GM21825 (cell line): Measurements from ENCODE around the gene RUBCNL.
"Not testable (repeated sequence)": the region's sequence is repeated elsewhere in the genome, so short reads cannot be mapped to it uniquely, and the experiment has no call there.

Experiments used
- ATAC-seq: cut with Tn5 transposase; IDR thresholded peaks from one replicate; pipeline ENCODE4 v1.9.1; 2021; ENCODE audit warnings: mild to moderate bottlenecking, moderate library complexity; ENCODE audit not compliant: unreplicated experiment

Gene RUBCNL, protein sequence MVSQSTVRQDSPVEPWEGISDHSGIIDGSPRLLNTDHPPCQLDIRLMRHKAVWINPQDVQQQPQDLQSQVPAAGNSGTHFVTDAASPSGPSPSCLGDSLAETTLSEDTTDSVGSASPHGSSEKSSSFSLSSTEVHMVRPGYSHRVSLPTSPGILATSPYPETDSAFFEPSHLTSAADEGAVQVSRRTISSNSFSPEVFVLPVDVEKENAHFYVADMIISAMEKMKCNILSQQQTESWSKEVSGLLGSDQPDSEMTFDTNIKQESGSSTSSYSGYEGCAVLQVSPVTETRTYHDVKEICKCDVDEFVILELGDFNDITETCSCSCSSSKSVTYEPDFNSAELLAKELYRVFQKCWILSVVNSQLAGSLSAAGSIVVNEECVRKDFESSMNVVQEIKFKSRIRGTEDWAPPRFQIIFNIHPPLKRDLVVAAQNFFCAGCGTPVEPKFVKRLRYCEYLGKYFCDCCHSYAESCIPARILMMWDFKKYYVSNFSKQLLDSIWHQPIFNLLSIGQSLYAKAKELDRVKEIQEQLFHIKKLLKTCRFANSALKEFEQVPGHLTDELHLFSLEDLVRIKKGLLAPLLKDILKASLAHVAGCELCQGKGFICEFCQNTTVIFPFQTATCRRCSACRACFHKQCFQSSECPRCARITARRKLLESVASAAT

GRCh38 chr13:46387064-46387851 lies at the start of gene RUBCNL:
Gene RUBCNL (minus strand): TSS chr13:46387252. CDS start chr13:46372475, 14,777 bp downstream.
- ATAC-seq: no peak

DNA sequence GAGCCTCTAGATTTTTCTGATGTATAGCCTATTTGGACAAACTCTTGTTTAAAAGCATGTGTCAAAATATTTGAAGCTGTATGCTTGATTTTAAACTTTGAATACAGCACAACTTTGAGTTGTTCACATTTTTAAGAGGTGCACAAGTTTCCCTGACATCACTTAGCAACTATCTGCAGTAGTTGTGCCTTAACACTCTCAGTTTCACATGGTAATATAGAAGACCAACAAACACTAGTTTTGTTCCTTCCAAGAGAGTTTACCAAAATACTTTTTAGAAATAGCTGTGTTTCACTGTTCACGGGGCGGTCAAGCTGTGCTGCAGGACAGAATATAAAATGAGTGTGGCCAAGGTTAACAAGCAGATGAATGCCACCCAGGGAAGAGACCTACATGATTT lies 42.5 kb upstream of the RUBCNL start:
- ATAC-seq: not testable (repeated sequence)

DNA sequence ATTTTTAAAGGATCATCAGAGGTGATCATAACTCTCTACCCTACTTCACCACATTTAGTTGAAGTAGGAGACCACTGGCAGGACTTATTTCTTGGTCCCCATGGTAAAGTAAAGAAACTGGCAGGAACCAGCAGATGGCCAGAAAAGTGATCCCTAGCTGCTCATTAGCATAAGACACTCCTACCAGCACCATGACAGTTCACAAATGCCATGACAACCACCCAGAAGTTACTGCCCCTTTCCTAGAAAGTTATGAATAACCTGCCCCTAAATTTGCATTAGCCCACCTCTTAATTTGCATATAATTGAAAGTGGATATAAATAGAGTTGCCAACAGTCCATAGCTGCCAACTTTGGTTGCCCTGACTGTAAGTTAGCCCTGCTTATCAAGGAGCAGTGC lies 18.4 kb upstream of the RUBCNL start:
- ATAC-seq: no peak

- no peak for ATAC-seq
These were observed 17.7 kb upstream of the RUBCNL start for GRCh38 chr13:46404733-46405100.

DNA sequence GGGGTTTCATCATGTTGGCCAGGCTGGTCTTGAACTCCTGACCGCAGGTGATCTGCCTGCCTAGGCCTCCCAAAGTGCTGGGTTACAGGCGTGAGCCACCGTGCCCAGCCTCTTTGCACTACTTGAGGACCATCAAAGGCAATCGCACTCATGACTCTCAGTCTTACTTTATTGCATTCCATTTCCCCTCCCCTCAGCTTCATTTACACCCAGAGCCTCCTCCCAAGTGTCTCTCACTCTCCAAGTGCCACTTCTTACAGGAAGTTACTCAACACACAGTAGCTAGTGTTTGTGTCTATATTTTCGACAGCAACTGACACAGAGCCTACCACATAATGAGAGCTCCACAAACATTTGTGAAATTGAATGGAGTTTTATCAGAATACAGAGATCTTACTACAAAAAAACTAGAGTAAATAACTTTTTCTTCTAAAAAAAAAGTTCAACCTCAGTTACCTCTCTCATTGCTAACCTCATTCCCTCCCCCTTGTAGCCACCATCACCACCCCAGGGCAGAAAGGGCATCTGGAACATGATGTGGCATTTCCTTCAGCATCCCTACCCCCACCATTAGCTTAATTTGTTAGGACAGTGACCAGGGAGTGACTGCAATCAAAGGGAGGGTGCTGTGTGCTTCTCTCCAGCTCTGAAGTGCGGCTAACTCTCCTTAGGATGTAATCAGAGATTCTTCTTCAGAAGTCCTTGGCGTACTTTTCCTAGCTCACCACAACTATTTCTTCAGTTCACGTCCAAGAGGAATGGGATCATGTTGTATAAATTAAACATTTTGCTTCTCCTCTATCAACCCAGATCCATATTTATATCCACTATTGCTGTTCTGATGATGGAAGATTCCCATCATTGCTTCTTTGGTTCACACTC lies 17.0 kb upstream of the RUBCNL start:
- ATAC-seq: no peak

DNA sequence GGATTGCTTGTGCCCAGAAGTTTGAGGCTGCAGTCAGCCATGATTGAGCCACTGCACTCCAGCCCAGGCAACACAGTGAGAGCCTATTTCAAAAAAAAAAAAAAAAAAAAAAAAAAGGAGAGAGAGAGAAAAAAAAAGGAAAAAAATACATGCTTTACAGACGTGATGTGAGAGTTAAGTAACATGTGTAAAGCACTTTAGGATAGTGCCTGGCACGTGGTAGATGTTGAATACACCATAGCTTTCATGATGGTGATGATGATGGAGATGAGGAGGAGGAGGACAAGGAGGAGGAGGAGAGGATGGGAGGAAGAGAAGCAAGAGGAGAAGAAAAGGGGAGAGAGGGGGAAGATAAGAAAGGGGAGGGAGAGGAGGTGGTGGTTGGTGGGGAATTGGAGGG lies 15.1 kb upstream of the RUBCNL start:
- ATAC-seq: no peak

GRCh38 chr13:46401432-46401831 lies 14.4 kb upstream of the RUBCNL start:
- ATAC-seq: no peak

GRCh38 chr13:46396341-46396740 lies 9.3 kb upstream of the RUBCNL start:
- ATAC-seq: no peak

DNA sequence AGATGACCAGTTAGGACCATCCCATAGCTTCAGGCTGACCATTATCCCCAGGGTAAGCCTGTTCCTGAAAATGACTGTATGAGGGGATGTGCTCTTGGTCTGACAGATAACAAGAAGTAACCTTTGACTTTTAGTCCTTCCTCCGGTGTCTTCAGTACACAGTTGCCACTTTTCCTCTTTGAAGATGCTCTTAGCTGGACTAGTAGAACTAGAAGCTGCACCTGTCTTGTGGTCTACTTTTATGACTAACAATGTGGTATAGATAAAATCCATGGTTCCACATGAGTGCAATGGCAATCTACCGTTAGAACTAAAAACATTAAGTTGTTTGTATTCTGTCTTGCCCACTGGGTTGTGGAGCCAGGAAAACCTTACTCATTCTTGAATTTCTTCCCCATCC lies 5.9 kb upstream of the RUBCNL start:
- no peak for ATAC-seq

DNA sequence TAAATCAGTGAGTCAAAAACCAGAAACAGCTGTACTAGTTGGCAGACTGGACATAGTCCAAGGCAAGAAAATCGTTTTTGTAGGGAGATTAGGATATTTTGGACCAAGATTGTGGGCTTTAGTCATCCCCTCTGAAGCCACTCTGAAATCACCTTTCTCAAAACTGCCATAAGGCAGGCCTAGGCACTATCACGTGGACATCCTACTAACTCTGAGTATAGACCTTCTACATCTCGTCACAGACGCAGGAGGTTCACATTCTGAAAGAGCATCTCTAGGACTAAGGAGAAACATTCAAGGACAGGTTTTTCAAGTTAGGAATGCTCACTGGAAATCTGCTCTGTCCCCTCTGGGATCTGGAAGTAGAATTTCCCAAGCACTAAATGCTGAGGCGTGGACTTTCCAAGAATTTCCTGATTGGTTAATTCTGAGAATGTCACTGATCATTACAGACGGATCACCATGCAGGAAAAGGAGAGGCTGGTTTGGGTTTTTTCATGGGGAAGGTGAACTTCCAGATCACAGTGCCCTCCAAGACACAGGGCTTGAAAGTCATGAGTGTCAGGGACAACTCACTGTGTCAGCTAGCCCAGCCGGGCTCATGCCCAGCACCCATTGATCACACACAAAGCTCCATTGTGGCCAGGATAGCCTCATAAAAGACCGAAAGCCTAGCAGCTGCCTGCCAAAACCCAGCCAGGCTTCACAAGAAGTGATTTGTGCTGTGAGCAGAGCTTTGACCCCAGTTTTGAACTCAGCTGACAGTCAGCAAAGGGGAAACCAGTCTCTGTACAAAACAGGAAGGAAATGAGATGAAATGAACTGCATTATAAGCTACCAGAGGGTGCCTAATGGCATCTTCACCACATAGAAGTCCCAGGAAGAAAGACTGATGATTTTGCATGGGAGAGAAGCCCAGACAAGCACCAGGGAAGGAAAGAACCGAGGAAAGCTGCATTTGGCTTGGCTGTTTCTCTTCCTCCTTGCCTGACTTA lies 2.7 kb upstream of the RUBCNL start:
- ATAC-seq: peak; percentile 60

- ATAC-seq: no peak
These were observed 1.8 kb upstream of the RUBCNL start for GRCh38 chr13:46388846-46389245.

GRCh38 chr13:46388308-46388707 lies 1.3 kb upstream of the RUBCNL start:
- ATAC-seq: no peak

DNA sequence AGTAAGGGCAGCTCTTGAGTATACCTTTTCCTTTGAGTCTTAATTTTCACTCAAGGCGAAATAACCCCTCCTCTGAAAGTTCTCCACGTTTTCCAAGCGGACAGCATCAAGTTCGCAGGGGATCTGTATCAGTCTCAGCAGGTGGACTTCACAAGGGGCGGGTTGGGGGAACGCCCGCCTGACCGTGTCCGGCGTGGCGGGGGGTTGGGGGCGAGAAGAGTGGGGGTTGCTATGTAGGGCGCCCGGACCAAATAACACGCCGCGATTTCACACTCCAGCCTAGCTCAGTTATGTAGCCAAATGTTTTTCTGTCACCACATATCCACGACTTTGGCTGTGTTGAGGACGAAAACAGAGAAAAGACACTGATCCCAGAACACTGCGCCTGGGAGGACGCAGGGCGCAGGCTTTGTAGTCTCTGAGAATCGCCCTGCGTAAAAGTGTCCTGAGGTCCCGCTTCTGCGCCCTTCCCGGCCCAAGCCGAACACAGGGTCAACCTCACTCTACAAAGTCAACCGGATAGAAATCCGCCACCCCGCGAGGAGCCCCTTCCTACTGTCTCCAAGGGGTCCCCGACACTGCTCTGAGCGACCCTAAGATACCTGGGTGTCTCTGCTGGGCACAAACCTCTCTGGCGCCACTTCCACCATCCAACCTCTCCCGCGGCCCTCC lies 524 bp downstream of the RUBCNL start:
- no peak for ATAC-seq

GRCh38 chr13:46385946-46386345 lies 1.1 kb downstream of the RUBCNL start:
- ATAC-seq: no peak

DNA sequence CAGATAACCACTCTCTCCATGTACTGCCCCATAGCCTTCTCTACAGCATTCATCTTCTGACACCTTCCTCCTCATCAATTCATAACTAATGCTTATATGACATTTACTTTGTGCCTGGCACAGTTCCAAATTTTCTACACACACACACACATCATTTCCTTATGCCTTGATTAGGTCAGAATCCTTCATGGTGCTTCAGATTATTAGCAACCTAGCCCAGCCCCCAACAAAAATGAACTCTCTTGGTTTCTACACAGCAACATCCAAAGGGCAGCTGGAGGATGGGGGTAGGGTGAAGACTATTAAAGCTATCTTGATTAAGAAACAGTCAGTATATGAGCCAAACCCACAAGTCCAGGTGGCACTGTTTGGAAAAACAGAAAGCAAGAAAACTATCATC lies 3.7 kb downstream of the RUBCNL start:
- no peak for ATAC-seq

DNA sequence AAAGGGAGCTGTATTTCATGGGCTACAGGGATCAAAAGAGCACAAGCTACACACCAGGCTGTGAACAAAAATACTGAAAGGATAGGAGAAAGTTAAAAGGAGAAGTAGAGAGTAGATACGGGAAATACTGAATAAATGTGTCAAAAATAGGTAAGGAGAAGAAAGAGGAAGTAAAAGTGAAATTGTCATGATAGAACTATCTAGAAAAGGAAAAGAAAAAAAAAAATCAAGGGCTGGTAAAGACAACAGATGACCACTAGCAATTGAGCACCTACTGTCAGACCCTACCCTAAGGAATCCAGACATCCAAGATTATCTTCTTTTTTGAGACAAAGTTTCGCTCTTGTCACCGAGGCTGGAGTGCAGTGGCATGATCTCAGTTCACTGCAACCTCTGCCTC lies 4.8 kb downstream of the RUBCNL start:
- peak; percentile 39 for ATAC-seq

DNA sequence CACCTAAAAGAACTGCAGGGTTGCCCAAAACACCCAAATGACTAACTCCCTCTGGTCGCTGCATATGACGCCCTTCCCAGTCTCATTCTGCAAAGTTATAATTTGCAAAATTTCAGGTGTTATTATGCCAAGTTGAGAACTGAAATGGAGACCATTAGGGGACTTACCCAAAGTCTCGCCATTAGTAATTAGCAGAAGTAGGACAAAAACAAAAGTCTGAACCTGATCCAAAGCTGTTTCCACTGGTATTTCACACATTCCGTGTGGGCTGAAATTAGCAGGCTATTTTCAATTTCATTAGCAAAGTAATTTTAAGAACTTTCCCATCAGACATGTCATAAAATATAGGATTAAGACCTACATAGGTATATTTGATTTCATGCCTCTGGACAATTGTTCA lies 6.8 kb downstream of the RUBCNL start:
- no peak for ATAC-seq

DNA sequence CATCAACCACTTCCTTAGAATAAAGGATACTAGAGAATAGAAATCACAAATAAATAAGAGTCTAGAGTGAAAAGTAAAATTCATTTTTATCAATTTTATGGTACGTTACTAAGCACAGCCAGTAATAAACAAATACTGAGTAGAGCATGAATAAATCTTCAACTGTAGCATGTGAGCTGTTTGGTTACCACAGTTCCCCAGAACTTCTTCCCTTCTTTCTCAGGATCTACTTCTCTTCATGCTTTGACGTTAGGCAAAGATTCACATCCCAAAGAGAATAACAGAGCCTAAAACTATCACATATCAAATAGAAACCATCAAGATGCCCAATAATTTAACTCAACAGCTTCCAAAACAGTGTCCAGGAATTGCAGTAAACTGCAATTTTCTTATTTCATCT lies 7.4 kb downstream of the RUBCNL start:
- ATAC-seq: no peak

DNA sequence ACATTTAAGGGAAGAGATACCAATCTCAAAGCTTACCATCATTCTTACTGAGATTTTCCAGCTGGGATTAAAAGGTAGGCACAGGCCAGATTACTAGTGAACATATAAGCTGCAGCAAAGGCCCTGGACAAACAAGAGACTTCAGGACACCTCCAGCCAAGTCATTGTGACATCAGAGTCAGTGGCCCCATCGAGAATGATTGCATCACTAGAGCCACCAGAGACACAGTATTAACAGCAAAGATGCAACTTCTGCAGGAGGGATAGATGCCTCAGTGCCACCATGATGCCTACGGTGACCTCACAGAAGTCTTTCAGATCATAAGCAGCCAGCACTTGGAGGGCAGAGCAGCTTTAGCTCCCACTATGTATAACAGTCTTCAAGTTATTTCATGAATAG lies 8.6 kb downstream of the RUBCNL start:
- no peak for ATAC-seq
